NCI-H187 (cell line): ENCODE results near the gene NISCH.
"Not testable (repeated sequence)": the region's sequence is repeated elsewhere in the genome, so short reads cannot be mapped to it uniquely, and the experiment has no call there.

ENCODE experiments used
- DNase-seq, 2 experiments: peaks; one replicate each; lab custom pipeline; 2025; lab: John Stamatoyannopoulos, UW

Gene NISCH

DNA sequence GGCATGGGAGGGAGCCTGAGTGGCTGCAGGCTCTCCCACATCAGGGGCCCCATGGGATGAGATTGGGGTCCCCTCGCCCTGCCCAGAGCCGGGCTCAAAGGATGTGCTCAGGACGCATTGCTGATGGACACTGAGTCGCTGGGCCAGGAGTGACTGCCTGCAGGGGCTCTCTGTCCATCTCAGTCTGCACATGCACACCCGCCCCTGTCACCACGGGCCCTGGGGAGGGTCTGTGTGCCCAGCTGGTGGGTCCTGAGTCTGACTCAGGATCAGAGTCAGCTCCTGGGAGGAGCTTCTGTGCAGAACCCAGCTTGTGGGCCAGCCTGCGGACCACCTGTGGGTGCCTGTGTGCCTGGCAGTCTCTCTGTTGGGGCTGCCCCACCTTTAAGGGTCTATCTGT lies 57.9 kb downstream of the NISCH start:
- DNase-seq = no peak

DNA sequence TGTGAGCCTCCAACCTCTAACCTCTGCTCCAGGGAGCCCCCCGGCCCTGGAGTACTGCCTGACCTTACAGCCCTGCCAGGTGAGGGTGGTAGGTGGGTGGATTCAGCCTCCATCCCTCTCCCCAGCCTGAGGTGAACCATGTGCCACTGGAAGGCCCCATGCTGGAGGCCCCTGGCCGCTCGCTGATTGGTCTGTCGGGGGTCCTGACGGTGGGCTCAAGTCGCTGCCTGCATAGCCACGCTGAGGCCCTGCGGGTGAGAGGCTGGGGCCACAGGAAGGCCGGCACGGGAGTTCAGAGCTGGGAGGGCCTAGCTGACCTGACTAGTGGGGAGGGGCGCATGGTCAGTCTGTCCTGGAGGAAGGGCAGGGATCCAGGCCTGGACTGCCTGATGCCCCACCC lies 59.2 kb downstream of the NISCH start:
- DNase-seq = no peak

DNA sequence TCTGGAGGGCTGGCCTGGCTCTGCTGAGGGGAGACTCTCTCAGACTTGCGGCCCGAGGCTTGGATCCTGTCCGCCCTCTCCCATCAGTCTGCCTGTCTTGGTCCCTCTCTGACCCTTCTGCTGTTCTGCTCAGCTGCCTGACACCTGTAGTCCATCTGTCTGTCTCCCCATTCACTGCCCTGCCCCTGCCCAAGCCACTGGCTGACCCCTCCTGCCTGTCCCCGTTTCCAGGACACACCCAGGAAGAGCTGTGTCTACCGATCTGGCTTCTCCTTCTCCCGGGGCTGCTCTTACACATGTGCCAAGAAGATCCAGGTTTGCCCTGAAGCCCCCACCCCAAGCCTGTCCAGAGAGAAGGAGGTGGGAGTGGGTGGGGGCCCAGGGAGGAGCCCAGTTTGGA lies 59.8 kb downstream of the NISCH start:
- DNase-seq = no peak

DNA sequence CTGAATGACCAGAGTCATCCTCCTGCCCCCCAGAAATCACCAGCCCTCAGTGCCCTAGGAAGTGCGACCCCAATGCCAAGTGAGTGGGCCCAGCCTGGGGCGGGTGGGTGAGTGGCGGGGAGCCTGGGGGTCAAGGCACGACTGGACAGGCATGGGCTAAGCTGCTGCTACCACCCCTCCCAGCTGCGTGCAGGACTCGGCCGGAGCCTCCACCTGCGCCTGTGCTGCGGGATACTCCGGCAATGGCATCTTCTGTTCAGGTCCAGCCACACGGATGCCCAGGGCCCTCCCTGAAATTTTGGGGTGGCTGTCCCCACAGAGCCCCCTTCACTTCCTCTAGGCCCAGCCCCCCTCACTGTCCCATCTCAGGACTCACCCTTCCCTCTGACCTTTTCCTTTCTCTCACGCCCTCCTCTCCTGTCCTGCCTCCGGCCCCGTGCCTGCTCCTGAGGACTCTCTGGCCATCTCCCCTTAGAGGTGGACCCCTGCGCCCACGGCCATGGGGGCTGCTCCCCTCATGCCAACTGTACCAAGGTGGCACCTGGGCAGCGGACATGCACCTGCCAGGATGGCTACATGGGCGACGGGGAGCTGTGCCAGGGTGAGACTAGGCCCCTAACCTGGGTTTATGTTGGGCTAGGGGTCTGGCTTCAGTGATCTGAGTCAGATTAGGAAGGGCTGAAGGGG lies 61.2 kb downstream of the NISCH start:
- DNase-seq = no peak

DNA sequence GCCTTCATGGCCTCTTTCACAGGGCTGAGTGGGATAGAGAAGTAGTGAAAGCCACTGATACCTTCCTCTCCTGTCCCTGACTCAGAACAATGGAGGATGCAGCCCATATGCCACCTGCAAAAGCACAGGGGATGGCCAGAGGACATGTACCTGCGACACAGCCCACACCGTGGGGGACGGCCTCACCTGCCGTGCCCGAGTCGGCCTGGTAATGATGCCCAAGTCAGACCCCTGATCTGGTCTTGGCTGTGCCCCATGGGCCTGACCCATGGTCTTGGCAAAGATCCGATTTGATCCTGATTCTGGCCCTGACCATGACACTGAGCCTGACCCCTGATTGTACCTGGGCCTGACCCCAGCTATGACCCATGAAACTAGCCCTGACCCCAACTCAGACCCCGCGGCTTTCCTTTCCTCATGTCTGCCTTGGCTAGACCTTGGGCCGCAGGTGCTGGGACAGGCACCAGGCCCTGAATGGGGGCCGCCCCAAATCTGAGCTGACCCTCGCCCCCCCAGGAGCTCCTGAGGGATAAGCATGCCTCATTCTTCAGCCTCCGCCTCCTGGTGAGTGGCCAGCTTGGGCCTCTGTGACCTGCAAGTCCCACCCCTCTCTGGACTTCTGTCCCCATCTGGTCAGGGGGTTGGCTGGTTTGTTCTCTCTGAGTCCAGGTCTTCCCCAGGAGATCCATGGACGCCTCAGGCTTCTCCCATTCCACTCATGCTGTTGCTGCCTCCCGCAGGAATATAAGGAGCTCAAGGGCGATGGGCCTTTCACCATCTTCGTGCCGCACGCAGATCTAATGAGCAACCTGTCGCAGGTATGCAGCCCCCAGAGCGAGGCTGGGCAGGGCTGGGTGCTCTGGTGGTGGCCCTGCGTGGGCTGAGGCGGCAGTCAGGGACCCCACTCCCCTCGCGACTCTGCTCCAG lies 62.7 kb downstream of the NISCH start:
- no peak for DNase-seq

DNA sequence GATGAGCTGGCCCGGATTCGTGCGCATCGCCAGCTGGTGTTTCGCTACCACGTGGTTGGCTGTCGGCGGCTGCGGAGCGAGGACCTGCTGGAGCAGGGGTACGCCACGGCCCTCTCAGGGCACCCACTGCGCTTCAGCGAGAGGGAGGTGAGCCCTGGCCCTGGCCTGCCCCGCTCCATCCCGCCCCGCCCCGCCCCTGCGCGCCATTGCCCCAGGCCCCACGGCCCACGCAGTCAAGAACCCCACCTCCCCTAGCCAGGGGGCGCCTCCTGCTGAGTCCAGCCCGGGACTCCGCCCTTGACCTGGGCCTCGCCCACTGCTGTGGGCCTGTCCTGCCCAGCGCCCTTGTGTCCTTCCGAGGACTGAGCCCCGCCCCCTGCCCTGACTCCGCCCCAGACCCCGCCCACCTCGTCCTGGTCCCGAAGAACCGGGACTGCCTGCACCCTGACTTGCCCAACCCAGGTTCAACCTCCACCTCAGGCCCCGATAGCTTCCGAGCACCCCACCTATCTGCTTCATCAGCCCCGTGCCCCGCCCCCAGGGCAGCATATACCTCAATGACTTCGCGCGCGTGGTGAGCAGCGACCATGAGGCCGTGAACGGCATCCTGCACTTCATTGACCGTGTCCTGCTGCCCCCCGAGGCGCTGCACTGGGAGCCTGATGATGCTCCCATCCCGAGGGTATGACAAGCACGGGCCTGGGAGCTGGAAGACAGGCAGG lies 63.5 kb downstream of the NISCH start:
- DNase-seq = no peak

DNA sequence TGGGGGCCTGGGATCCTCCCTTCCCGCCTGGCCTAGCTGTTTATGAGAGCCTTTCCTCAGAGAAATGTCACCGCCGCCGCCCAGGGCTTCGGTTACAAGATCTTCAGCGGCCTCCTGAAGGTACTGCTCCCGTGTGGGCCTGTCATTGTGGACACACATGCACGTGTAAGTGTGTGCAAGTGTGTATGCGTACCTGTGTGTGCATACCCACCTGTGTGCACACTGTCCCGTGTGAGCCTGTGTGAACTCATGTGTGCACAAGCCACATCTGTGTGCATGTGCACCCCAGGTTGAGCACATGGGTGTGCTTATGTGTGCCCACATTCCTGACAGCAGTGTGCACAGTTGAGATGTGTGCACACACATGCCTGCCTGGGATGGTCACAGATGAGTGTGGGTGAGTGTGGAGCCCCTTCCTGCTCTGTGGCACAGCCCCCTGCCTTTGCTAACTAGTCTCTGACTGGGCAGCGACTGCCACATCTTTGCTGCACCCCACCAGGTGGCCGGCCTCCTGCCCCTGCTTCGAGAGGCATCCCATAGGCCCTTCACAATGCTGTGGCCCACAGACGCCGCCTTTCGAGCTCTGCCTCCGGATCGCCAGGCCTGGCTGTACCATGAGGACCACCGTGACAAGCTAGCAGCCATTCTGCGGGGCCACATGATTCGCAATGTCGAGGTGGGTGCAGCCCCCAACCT lies 64.2 kb downstream of the NISCH start:
- no peak for DNase-seq

DNA sequence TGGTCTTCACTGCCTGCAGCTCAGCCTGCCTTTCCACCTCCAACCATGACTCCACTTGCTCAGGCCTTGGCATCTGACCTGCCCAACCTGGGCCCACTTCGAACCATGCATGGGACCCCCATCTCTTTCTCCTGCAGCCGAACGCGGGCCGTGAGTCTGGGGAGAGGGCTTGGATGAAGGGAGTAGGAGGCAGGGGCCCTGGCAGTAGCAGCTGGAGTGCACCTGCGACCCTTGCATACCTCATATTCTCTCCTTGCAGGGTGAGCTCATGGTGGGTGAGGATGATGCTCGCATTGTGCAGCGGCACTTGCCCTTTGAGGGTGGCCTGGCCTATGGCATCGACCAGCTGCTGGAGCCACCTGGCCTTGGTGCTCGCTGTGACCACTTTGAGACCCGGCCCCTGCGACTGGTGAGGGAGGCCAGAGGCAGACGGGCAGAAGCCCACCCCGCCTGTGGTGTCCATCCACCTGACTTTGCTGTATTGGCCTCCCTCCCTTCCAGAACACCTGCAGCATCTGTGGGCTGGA lies 64.8 kb downstream of the NISCH start:
- DNase-seq = no peak

DNA sequence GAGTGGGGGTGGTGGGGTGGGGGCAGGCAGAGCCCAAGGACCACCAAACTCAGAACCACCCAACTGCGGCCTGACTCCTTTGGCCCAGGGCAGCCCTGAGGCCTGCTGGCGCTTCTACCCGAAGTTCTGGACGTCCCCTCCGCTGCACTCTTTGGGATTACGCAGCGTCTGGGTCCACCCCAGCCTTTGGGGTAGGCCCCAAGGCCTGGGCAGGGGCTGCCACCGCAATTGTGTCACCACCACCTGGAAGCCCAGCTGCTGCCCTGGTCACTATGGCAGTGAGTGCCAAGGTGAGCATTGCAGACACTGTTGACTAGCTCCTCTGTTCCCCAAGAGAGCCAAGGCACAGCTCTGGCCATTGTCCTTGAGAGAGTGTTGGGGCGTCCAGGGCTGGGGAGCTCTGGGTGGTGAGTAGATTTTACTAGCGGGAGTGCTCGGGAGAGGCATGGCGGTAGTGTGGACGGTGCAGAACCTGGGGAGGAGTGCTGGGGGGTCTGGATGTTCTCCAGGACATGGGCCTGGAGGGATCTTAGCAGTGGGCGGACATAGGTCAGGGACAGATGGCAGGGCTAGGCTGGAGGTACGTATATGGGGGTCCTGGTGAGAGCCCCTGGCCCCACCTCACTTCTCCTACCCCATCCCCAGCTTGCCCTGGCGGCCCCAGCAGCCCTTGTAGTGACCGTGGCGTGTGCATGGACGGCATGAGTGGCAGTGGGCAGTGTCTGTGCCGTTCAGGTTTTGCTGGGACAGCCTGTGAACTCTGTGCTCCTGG lies 65.5 kb downstream of the NISCH start:
- no peak for DNase-seq

DNA sequence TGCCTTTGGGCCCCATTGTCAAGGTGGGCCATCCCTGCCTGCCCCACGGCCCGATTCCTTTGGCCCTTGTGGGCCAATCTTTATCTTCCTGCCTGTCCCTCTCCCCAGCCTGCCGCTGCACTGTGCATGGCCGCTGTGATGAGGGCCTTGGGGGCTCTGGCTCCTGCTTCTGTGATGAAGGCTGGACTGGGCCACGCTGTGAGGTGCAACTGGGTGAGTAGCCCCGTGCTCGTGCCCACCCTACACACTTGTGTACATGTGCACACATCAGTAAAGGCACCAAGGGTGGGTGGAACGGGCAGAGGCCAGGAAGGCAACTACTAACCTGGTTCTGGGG lies 66.1 kb downstream of the NISCH start:
- no peak for DNase-seq

GRCh38 chr3:52521881-52522650 lies 66.7 kb downstream of the NISCH start:
- DNase-seq = no peak

DNA sequence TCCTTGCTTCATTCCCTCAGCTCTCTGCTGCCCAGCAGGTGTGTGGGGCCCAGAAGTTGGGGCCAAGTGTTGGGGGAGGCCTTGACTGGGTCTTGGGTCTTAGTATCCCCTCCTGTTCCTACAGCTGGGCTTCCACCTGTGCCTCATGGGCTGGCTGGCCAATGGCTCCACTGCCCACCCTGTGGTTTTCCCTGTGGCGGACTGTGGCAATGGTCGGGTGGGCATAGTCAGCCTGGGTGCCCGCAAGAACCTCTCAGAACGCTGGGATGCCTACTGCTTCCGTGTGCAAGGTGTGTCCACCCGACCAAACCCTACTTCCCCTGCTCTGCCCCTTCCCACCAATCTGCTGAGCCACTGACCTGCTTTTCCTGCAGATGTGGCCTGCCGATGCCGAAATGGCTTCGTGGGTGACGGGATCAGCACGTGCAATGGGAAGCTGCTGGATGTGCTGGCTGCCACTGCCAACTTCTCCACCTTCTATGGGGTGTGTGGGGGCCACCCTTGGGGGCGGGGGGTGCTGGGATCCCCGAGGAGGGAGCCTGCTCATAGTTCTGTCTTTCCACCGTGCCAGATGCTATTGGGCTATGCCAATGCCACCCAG lies 67.3 kb downstream of the NISCH start:
- DNase-seq = no peak

DNA sequence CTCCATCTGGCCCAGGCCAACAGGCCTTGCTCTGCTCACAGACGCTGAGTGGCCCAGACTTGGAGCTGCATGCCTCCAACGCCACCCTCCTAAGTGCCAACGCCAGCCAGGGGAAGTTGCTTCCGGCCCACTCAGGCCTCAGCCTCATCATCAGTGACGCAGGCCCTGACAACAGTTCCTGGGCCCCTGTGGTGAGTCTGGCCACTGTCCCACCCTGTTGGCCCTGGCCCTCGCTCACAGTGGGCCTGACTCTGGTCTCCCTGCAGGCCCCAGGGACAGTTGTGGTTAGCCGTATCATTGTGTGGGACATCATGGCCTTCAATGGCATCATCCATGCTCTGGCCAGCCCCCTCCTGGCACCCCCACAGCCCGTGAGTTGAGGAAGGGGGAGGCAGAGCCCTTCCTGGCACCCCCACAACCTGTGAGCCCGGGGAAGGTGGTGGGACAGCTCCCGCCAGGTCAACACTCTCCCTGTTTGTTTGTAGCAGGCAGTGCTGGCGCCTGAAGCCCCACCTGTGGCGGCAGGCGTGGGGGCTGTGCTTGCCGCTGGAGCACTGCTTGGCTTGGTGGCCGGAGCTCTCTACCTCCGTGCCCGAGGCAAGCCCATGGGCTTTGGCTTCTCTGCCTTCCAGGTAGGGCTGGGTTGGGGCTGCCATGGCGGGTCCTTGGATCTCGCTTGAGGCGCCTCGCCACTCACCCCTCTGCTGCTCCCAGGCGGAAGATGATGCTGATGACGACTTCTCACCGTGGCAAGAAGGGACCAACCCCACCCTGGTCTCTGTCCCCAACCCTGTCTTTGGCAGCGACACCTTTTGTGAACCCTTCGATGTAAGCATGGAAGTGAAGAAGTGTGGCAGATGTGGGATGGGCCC lies 68.2 kb downstream of the NISCH start:
- DNase-seq = no peak

GRCh38 chr3:52524258-52524751 lies 68.9 kb downstream of the NISCH start:
- no peak for DNase-seq

GRCh38 chr3:52524752-52525679 lies 69.6 kb downstream of the NISCH start:
- no peak for DNase-seq

- no peak for DNase-seq
Measured at GRCh38 chr3:52525680-52526561, 70.5 kb downstream of the NISCH start.

DNA sequence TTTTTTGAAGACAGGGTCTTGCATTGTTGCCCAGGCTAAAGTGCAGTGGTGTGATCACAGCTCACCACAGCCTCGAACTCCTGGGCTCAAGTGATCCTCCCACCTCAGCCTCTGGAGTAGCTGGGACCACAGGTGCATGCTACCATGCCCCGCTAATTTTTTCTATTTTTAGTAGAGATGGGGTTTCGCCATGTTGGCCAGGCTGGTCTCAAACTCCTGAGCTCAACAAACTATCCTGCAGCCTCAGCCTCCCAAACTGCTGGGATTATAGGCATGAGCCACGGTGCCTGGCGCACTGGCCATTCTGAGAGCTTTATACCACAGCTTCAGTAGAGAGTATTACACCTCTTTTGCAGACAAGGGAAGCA lies 71.3 kb downstream of the NISCH start:
- DNase-seq = not testable (repeated sequence)
